NCI-H526 (cell line): ENCODE results near the gene COL6A5.
"Not testable (repeated sequence)": the region's sequence is repeated elsewhere in the genome, so short reads cannot be mapped to it uniquely, and the experiment has no call there.

Experiments used
- DNase-seq, 2 experiments: peaks; one replicate each; lab custom pipeline; 2025; lab: John Stamatoyannopoulos, UW

COL6A5 gene

DNA sequence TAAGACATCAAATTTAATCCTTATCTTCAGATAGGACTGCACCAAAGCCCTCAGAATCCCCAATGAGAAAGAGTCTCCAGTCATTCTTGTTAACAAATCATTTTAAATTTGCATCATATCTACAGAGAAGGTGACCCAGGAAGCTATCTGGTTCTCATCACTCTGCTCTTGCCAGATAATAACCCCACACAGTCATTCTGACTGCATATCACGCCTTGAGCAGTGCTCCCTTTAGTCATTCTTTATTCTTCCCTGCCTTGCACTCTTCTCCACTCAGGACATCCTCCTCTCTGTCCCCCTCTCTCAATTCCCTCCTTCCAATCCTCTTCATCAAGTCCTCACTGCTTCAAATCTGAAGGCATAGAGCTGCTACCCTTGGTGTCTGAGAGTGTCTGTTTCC, 87.8 kb downstream of the COL6A5 start:
- DNase-seq, result no peak

DNA sequence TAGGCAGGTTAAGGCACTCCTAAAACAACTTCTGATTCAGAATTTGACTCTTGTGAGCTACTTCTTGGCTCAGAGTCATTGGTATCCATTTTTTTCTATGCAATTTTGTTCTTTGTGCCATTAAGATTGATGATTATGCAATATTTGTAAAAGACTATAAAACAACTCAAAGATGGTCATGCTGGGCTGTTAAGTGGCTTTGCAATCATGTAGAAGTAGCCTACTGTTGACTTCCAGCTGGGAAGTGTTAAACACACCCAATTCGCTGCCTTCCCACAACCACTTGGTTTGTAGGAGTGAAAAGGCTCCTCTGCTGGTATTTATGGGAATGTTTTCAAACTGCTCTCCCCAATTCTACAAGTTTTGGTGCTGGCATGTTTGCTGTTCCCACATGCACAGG, 96.8 kb downstream of the COL6A5 start:
- no peak for DNase-seq

DNA sequence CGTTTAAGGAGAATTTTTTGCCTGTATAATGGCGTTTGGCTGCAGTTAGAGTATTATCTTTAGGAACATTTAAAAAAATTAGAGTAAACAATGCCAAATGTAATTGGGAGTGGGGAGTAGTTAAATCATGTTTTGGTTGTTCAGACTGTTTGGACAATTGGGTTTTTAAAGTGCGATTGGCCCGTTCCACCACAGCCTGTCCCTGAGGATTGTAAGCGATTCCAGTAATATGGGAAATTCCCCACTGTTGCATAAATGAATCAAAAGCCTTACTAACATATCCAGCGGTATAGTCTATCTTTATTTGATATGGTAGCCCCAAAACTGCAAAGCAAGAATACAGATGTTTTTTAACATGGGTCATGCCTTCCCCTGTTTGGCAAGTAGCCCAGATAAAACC, 101.4 kb downstream of the COL6A5 start:
- not testable (repeated sequence) for DNase-seq

DNA sequence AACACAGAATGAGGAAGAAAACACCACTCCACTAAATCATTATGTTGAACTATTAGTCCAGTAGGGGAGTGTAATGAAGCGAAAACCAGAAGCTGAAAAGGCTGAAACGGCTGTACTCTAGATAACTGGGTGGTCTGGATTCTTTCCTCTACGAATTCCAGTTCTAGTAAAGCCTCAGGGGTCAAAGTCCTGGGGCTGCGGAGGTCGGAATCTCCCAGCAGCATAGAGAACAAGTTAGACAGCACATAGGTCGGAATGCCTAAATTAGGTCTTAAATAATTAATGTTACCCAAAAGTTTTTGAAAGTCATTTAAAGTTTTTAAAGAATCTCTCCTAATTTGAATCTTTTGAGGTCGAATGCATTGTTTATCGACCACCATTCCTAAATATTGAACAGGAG, 102.7 kb downstream of the COL6A5 start:
- DNase-seq, result not testable (repeated sequence)

DNA sequence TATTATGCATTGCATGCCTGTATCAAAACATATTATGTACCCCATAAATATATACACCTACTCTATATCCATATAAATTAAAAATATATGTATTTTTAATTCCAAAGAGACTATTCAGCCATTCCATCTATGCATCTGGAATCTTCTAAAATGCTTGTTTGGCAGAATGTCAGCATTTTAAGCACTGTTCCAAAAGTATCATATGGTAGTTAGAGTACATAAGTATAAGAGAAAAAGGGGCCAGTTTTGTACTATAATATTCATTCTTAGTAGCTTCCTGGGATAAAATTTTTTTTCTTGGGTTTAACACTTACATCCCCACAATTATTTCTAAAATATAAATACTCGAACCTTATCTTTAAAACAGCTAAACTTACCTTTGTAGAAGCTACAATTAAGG, 111.1 kb downstream of the COL6A5 start:
- DNase-seq, result no peak

DNA sequence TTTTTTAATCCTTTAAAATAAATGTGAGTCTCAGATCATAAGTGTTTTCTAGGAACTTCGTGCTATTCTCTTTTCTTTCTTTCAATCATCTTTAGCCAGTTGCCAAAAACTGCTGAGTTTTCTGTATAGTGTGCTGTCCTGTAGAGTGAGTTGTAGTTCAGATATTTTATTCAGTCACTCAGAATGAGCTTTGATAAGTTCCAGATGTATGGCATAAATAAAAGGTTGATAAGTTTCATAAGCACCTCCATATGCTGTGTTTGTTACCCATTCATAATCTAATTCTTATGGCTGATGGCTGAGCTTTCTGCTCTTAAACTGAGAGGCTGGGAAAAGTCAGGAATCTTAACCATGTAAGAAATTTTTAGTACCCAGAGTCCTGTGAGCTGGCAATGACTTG, 112.2 kb downstream of the COL6A5 start:
- no peak for DNase-seq

DNA sequence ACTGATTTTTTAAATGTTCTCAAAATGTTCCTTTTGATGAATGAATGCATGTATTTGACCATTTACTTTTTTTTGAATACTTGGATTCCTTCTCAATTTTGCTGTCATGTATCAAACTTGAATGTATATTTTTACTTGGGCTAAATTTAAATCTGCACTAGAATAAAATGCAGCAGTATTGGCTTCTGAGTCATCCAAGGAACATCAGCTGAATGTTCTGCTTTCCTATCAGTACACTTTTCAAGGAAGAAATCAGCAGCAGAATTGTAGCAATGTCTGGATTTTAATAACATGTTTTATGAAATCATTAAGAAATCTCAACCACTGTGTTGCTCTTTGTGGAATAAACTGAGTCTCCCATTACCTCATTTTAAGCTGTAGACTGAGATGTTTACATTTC, 114.5 kb downstream of the COL6A5 start:
- no peak for DNase-seq

DNA sequence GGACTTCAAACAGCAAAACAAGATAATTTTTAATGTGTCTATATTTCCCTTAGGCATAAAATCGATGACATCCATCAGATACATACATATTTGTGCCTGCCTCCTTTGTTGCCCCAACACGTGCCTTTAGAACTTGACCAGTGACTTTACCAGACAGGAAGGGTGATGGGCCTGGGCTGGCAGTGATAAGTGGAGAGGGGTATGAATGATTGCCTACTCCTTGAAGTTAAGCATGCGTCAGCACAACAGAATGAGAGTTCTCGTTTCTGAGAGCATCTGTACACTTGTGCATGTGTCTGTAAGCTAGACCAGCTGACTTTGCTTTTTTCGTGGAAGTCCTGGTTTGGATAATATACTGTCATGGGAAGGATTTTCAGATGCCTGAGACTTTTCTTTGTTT, 116.6 kb downstream of the COL6A5 start:
- no peak for DNase-seq

DNA sequence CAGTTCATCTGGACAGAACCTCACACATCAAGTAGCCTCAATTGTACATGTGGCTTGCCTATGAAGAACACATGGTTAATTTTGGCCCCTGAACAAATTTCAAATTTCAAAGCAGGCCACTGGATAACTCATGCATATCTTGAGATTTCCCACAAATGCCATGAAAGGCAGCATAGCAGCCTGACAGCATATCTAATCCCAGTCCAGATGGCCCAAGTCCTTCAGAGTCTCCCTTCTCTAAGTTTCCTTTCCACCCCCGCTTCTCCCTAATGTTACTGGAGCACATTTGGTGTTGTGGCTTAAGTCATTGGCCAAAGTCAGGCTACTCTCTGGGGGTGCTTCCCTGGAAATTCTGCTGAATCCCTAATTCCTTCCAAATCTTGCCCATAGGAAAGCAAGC, 117.7 kb downstream of the COL6A5 start:
- DNase-seq, result no peak

DNA sequence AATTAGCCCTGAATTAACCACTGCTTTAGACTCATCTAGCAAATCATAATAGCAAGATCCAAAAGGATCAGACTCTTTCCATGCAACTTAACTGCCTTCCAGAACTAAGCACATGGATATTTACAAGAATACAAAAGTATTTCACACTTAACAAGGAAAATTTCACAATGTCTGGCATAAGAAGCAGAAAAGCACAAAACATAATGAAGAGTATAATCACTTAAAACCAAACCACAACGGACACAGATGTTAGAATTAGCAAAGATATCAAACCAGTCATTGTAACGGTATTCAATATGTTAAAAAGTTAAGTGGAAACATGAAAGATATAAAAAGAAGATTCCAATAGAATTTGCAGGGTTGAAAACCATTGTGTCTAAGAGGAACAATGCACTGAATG, 120.0 kb downstream of the COL6A5 start:
- DNase-seq, result no peak

DNA sequence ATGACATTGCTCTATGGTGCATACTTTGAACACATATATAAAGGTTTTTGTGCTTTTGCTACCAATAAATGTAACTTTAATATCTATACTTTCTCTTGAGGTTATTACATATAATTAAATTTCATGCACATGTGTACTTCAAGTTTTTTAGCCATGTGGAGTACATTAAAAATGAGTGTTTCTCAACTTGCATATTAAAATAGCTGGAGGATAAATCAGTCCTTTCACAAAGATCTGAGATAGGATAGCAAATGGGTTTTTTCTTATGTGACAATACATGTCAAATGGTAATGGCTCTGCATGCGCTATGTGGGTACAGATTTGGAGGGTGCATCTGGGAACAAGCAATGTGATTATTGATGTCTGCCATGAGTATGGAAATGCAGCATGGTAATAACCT, 122.8 kb downstream of the COL6A5 start:
- no peak for DNase-seq

DNA sequence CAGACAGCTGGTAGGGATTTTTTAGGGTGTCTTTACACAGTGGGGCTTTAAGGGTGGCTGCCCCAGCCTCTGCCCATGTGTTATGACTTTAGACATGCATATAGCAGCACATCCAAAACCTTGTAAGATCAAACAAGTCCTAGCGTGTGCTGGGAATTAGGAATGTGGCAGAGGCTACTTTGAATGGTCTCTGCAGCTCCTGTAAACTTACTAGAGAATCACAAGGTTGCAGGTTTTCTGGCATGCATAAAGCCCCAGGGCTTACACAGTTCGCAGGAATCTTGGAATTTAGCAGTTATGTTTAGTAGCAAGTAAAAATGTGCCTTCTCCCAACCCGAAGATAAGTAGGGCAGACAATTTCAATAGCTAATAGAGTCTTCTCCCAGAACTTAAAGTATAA, 124.7 kb downstream of the COL6A5 start:
- no peak for DNase-seq

DNA sequence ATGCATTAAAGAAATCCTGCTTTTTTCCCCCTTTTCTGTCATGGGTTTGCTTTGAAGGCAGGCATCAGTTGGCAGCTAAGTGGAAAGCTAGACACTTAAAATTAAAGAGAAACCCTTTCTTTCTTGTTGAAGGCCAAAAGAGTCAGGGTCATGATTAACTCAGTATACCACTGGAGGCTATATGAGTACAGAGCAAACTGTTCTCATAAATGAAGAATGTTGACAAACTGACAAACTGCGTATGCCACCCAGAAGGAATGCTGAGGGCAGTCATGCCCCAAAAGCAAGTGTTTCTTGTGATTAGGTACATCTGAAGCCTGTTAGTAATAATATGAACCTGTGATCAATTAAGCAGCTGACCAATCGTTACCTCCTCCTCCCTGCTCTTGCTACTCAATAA, 127.9 kb downstream of the COL6A5 start:
- no peak for DNase-seq

DNA sequence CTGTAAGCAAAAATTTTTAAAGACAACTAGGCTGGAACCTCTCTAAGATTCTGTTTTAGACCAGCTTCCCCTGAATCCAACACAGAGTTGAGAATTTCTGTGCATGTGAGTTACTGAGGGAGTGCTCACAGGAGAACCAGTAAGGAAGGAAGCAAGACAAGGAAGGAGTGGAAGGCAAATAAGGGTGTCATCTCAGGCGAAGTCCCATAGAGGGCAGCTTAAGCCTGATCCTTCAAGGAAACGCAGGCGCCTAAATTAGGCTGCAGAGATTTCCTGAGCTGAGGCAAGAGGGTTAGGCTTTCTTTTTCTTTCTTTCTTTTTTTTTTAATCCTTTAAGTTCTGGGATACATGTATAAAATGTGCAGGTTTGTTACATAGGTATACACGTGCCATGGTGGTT, 135.3 kb downstream of the COL6A5 start:
- DNase-seq, result peak in 1 of 2 experiments; percentile 24

DNA sequence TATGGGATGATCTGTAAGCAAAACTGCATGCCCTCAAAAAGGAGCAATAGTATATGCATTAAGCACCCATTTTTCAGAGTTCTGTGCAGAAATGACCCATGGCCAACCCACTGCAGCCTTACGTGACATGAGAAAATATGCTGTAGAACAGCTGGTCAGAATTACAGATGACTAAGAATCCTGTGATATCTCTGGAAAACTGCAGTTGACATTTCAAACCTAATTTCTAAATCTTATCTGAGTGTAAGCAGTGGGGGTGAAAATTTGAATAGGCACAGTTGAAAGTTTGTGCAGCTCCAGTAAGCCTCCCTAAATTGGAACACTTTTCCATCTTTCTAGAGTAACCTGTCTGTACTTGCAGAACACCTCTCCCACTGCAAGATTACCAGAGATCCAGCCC, 142.8 kb downstream of the COL6A5 start:
- DNase-seq, result no peak

DNA sequence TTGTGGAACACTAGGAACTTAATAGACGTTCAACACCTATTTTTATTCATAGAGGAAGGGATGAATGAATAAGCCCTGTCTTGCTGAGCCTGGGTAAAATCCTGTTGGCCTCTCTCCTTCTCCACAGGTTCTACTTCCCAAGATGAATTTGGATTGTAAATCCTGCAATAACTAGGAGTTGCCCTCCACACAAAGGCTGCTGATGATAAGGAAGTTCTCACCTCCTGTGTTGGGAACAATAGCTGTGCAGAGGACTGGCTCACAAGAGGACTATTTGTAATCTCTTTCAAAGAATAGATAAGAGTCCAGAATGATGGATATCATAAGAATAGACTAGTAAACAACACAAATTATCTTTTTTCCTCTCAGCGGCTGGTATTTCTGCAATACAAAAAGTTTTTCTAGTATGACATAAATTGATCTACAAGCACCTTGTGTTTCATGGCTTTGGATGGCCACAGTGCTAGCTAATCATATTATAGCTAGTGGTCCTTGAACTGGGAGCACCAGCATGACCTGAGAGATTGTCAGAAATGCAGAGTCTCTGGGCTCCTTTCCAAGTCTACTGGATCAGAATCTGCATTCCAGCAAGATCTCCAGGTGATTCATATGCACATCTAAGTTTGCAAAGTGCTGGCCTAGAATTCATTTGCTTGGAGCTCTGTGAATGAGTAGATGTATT, 143.4 kb downstream of the COL6A5 start:
- no peak for DNase-seq

DNA sequence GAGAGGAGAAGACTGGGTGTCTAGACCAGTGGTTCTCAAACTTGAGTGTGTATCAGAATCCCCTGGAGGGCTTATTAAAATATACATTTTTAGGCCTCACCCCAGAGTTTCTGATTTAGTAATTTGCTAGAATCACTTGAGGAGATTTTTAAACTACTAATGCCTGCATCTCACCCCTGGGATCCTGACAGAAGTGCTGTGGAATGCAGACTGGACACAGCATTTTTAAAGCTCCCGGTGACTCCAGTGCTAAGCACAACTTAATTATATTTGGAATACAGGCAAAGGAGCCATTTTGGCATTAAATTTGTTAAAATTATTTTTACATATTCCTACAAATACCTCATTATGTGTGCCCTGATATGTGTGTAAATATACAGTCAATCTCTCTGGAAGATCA, 144.8 kb downstream of the COL6A5 start:
- DNase-seq, result no peak

DNA sequence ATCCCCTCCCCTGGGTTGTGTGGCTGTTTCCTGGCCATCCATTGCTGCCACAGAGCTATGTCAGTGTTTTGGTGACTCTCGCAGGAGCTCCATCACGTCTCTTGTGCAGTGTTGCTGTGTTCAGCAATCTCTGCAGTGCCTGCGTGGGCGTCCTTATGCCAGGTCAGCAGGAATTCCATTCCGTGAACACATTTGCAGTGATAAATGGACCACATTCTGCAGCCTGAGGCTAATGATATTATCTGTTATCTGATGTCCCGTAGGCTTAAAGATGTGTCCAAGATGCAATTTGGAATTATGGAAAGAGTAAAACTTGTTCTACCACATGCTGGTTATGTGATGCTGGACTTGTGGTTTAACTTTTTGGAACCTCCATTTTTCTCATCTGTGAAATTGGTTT, 146.0 kb downstream of the COL6A5 start:
- DNase-seq, result no peak

DNA sequence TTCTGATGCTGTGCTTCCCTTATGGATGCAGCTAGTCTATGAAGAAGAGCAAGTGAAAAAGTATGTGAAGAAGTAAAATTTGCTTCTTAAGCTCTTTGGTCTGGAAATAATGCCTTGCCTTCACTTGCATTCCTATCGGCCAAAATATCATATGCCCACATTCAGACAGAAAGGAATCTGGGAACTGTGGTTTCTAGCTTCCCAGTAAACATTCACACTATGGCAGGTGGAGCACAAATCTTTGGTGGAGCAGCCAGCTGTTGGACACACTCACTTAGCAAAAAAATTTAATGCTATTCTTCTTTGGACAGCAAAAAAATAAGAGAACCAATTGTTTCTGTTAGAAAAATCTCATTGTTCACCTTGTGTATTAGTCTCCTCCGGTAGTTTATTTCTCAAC, 159.2 kb downstream of the COL6A5 start:
- DNase-seq, result no peak

DNA sequence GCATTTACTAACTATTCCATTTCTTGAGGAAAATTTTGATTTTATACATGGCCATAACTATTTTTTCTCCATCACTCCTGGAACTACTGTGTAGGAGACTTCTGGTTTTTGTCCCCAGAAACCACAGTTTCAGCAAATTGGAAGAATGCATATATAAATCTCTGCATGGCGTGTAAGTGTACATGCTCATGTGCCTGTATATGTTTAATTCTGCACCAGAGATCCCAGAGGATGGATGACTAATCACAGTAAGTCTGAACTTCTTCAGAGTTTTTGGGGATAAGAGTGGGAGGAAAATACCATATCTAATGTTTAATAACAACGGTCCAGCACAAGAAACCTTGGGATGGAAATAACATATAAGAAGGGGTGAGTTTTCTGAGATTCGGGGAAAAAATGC, 160.6 kb downstream of the COL6A5 start:
- no peak for DNase-seq

DNA sequence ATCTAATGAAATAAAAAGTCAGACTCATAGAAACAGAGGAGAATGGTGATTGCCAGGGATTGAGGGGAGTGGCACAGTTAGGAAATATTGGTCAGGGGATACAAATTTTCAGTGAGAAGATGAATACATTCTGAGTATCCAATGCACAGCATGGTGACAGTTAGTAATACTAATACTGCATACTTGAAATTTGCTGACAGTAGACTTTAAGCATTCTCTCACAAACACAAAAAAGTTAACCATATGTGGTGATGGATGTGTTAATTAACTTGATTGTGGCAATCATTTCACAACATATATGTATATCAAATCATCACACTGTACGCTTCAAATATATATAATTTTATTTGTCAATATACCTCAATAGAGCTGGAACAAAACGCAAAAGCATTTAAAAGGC, 162.3 kb downstream of the COL6A5 start:
- DNase-seq, result no peak

DNA sequence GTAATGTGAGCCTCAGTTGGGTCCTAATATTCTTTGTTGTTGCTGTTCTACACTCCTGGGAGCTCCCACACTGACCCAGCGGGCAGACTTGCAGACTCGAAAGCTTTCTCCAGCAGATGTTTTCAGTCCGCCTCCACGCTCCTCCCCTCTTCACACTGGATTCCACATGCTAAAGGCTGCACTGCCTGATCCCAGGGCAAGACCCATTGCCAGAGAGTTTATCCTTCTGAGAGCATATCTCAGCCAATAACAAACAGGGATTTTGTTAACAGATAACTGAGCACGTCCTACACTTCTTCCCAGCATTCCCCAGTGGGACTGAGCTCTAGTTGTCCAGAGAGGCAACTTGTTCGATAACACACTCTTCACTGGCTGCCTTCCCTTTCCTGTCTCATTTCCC, 163.5 kb downstream of the COL6A5 start:
- DNase-seq, result no peak

DNA sequence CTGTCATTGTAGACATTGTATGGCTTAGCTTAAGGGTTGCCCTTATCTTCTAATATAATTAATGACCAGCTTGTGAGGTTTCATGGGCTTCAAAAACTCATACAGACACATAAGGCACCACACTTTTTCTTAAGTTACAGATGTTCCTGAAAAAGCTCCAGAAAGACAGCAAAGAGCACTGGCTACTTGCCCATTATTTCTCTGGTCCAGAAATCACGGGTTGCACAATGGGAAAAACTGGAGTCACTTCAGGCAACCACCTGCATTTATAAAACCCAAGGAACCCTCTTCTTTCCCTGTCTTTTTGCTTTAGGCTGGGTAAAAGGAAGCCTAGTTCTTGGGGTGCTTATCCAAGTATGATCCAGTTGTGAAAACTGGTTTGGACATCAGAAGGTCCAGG, 169.2 kb downstream of the COL6A5 start:
- DNase-seq, result no peak

DNA sequence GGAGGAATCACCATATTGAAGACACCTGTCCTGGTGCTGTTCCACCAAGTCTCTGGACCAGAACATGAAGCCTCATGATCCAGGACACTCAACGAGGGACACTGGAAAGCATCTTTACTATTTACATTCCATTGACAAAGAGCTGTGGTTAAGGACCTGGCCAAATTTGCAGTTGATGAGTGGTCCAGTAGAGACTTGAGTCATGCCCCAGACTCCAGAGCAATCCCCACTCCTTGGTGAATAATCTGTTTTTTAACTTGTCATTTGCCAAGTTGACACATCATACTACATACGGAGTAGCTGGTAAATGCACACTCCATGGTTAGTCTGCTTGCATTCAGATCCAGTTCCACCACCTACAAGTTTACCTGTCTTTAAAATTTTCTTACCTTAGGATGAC, 170.3 kb downstream of the COL6A5 start:
- no peak for DNase-seq
